A673 (cell line): Measurements from ENCODE around the gene TOR4A.

ENCODE experiments used
- CTCF ChIP-seq: fragments of 300-800, 200-600 bp; sonication (generic); conservative IDR thresholded peaks from 2 replicates; pipeline ENCODE4 v1.5.1; 2017; ENCODE audit warnings: low read depth, mild to moderate bottlenecking, antibody characterized with exemption, low read length, moderate library complexity, mixed read lengths
- EZH2 ChIP-seq: fragments of 200-600 bp; sonication (generic); IDR thresholded peaks from 2 replicates; pipeline ENCODE4 v1.6.1; 2017; ENCODE audit warnings: borderline replicate concordance, low read depth, mild to moderate bottlenecking, mixed read lengths, antibody characterized with exemption, low read length; ENCODE audit not compliant: poor library complexity, severe bottlenecking

- no peak for TF ChIP-seq CTCF
- no peak for TF ChIP-seq EZH2
Observed at GRCh38 chr9:137306850-137307254, 29.3 kb downstream of the TOR4A start.
